ENCODE measurements around the gene MAGI2.
A peak's percentile ranks its signal among the peaks of the same experiment; 100 is the strongest.

The MAGI2 gene

GRCh38 chr7:78905436-78905835 lies 548.0 kb downstream of the MAGI2 start:
- DNase-seq, result no peak

DNA sequence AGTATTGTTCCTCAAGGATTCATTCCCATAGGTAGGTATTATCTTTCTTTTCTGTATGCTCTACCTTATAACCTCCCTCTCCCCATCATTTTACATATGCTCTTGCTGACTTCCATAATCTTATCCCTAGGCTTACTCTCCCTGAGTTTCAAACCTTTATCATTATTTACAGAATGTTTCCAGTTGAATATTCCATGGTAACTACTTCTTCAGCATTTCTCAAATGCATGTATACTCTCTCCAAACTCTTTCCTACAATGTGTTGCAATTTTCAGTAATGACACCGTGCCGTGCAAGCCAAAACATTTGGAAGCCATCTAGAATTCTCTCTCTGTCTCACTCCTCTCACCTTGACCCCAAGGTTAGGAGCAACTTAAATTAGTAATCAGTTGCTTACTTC lies 548.5 kb downstream of the MAGI2 start:
- DNase-seq, result no peak

GRCh38 chr7:78901566-78901965 lies 551.9 kb downstream of the MAGI2 start:
- no peak for DNase-seq

DNA sequence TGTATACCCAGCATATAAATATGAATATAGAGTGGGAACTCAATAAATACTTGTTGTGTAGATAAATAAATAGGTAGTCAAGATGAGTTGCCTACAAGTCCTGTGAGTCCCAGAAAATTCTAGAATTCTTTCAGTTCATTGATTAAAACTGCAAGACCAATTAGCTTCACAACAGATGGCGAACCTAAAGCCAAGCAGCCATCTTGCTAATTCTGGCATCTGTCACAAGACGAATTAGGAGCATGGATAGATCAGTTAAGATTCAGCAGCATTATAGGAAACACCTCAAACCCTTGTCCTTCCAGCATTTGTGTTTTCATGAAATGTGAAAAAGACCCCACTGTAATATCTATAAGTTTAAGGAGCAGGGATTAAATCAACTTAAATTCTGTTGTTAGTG lies 552.7 kb downstream of the MAGI2 start:
- DNase-seq, result no peak

DNA sequence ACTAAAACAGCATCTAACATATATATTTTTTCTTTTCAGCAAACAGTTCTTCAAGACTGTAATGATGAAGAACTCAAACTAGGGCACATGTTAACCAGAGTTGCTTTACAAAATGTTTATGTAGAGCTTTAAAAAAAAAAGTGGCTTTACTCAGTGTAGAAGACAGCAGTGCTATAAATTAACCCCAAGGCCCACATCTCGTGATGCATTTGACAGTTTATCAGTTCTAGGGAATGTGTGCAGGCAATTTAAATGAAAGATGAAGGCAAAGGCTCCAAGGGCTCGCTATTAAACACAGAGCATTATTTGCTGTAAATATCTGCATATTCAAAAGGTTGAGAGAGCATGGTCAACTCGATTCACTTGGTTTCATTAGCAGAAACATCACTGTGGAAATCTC lies 558.1 kb downstream of the MAGI2 start:
- DNase-seq, result no peak

DNA sequence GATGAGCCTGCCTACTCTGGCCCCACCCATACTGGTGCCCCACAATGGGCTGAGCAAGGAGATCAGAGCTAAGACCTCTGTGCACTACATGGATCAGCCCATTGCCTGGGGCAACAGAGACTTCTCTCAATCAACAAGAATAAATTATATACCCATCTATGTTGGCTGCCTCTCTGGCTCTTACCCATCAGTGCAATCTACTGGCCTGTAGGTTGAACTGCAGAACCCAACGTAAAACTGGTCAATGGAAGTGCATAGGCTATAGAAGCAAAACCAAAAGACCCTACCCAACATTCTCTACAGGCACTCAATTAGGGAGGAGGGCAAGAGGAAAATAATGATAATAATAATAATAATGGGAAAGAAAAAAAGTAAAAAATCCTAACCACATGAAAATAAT lies 574.3 kb downstream of the MAGI2 start:
- DNase-seq, result no peak

DNA sequence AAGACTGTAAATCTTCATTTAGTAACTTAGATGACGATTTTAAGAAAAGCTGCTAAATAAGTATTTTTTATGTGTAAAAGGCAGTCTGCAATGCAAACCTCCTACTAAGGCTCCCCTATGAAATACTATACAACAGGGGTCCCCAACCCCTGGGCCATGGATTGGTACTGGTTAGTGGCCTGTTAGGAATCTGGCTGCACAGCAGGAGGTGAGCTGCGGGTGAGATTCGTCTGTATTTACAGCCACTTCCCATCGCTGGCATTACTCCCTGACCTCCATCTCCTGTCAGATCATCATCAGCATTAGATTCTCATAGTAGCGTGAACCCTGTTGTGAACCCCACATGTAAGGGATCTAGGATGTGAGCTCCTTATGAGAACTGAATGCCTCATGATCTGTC lies 580.4 kb downstream of the MAGI2 start:
- DNase-seq, result peak; percentile 20

DNA sequence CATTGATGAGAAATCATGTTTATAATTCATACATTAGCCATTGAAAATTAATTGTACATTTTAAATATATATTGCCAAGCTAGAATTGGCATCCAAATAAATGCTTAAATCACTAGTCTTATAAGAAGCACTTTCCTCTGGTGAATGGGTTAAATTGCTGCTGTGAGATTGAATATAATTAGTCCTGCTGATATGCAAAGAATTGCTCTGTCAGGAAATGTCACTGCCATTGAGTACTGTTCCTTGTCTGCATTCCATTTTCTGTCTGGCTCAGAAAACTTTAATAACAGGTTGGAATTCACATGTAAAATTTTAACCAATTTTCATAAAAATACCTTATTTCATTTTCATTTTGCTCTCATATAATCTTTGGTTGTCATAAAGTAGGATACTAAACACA lies 589.1 kb downstream of the MAGI2 start:
- no peak for DNase-seq

GRCh38 chr7:78863281-78863680 lies 590.2 kb downstream of the MAGI2 start:
- DNase-seq, result no peak

DNA sequence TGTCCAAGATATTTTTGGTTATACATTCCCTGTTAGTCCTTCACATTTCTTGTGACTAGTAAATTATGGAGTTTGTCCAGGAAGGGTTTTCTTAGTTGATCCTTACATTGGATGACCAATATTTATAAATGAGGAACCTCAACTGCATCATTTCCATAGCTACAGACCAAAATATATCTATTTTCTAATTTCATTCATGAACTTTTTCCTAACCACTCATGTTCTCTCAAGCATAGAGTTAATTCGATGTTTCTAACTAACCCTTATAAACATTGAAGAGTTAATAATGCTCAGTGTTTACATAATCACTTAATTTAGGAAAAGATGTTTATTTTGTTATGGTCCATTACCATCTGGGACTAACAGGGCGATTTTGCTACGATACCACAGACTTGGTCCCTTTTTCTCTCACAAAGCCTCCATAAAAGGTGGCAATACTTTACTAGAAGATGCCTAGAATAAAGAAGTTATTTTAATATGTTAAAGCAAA lies 591.0 kb downstream of the MAGI2 start:
- peak; percentile 10 for DNase-seq

- DNase-seq, result peak; percentile 38
These were observed 600.5 kb downstream of the MAGI2 start for GRCh38 chr7:78852951-78853350.

GRCh38 chr7:78850093-78850740 lies 603.2 kb downstream of the MAGI2 start:
- DNase-seq, result no peak

GRCh38 chr7:78845155-78845554 lies 608.3 kb downstream of the MAGI2 start:
- no peak for DNase-seq

DNA sequence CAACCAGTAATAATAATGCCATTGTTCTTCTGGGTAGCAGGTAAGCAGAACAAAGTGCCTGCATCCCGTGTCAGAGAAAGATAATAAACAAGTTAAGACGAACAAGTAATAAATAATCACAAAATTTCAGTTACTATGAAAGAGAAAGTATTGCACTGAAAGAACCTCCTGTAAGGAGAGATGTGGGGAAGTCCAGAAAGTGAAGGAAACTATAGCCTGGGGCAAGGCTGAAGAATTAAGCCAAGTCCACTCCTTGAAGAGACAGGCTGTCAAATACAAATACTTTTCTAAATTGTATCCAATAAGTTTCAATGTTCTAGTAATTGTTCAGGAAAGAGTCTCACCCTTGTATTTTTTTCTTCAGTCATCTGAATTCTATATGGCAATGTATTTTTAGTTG lies 611.4 kb downstream of the MAGI2 start:
- no peak for DNase-seq

- DNase-seq, result no peak
These were observed 617.6 kb downstream of the MAGI2 start for GRCh38 chr7:78835897-78836296.

DNA sequence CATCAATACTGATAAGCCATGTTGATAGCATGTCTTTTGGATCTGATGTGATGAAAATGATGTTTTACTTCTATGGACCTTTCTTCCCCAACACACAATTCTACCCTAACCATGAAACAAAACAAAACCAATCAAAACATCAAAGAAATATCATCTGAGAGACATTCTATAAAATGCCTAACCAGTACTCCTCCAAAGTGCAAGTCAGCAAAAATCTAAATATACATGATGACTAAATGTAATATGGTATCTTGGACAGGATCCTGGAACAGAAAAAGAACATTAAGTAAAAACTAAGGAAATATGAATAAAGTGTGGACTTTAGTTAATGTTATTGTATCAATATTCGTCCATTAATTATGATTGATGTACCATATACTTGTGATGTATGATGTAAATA lies 625.1 kb downstream of the MAGI2 start:
- DNase-seq, result no peak

GRCh38 chr7:78803501-78804127 lies 649.9 kb downstream of the MAGI2 start:
- no peak for DNase-seq

- peak; percentile 80 for DNase-seq
These were observed 659.4 kb downstream of the MAGI2 start for GRCh38 chr7:78794101-78794500.

GRCh38 chr7:78792624-78793023 lies 660.8 kb downstream of the MAGI2 start:
- peak; percentile 51 for DNase-seq

DNA sequence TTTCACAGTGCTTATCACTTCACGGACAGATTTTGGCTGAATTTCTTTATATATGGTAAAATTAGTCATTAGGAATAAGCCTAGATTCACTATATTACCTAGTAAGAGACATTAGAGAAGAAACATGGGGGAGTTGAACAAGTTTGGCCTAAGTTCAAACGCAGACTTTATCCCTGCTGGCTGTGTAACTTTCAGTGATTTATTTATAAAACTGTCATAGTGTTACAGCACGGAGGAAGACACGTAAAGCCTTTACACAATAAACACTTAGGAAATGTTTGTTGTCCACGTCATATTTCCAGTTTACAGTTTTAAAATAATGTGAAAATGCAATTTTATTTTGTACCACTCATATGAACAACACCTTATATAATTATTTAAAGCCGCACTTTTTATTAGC lies 661.5 kb downstream of the MAGI2 start:
- no peak for DNase-seq

- DNase-seq, result no peak
These were observed 665.0 kb downstream of the MAGI2 start for GRCh38 chr7:78788464-78788863.

GRCh38 chr7:78787854-78788253 lies 665.6 kb downstream of the MAGI2 start:
- DNase-seq, result no peak

GRCh38 chr7:78786055-78786454 lies 667.4 kb downstream of the MAGI2 start:
- no peak for DNase-seq

GRCh38 chr7:78783179-78783962 lies 670.1 kb downstream of the MAGI2 start:
- DNase-seq, result no peak
